ENCODE measurements around the gene SLC24A3.

Gene SLC24A3

DNA sequence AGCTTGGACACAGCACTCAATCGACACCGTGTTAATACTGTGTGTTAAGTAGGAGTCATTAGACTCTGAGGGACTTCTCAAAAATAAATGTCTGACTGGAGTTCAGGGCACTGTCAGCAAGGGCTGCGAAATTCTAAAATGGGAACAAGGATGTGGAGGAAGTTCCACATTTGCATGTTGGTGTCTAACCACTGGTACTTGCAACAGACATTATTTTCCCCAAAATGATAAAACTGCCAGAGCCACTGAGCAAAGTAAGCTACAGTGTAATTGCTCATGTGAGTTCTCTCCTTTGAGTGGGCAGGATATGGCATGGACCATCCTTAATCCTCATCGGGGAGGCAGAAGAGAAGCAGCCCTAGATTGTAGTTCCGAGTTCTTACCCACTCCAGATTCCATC is 215.9 kb downstream of the SLC24A3 start:
- no peak for DNase-seq (ENCODE audit: low spot score)

DNA sequence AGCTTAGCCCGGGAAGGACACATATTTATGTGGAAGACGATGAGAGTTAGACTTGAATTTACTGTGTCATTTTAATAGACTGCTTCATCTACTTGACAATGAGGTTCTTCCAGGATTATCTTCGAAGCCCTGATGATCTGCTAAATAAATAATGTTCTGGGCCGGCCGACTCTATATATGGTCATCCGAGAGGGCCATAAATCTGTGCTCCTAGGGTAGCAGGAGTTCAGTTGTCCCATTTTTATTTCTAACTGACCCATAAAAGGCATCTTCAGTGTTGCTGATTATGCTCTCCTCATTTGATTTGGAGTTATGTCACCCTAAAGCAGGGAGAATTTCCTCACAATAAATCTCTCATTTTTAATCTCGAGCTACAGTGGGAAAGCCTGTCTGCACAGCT is 217.1 kb downstream of the SLC24A3 start:
- DNase-seq (ENCODE audit: low spot score), result no peak

GRCh38 chr20:19430641-19431315 is 218.3 kb downstream of the SLC24A3 start:
- no peak for DNase-seq (ENCODE audit: low spot score)

GRCh38 chr20:19431316-19431700 is 218.9 kb downstream of the SLC24A3 start:
- DNase-seq (ENCODE audit: low spot score), result no peak

- no peak for DNase-seq (ENCODE audit: low spot score)
Observed at GRCh38 chr20:19431906-19432305, 219.5 kb downstream of the SLC24A3 start.

DNA sequence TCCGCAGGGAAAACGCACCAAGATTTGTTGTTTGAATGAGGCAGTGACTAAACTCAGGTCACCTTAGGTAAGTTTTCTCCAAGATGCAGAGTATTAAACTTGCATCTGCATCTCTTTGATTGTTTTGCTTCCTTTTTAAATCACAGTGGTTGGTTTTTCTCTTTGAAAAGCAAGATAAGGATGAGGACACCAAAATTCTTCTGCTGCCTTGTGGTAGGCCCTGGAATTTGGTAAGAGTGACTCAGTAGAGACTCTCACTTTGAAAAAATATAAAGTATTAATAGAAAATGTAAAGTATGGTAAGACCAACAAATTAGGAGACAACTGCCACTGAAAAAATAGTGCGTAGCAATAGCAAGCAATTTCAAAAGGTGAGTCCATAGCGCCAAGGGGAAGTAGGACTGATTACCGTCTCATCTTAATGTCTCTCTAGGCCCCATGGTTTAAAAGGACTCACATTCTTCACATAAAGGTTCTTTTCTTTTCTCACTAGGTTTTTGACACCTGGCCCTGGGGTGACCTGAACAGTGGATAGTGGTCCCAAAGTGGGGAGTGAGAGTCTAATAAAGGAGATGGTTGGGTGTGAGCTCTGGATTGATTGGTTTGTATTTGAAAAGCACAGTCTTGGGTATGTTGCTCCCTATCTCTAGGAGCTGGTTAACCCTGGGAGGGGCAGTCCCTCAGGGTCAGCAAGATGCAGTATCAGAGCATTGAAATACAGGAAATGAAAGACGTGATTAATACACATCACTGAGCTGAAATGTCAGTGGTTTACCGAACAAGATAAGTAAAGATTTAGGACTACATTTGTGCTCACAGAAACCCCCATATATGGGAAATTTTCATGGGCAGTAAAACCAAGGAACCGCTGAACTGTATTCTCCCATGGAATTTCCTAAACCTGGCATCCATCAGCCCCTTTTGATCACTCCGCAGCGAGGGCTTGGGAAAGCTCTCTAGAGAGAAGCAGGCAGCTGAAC is 221.2 kb downstream of the SLC24A3 start:
- DNase-seq (ENCODE audit: low spot score), result no peak

- no peak for DNase-seq (ENCODE audit: low spot score)
Observed at GRCh38 chr20:19435316-19435715, 222.9 kb downstream of the SLC24A3 start.

DNA sequence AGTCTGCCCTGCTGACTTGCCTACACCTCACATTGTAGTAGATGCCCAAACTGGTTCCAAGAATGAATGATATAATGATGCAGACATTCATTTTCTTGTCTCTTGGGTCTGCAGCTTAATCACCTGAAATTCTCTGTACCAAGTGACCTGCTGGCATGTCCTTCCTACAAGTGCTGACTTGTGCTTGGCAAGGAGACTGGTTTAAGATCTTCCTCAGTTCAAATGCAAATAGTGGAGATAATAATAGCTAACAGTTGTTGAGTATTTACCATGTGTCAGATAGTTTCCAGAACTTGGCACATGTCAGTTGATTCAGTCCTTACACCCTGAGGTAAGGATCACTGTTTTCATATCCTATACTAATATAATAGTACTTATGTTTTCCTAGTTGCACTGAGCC is 223.4 kb downstream of the SLC24A3 start:
- DNase-seq (ENCODE audit: low spot score), result no peak

DNA sequence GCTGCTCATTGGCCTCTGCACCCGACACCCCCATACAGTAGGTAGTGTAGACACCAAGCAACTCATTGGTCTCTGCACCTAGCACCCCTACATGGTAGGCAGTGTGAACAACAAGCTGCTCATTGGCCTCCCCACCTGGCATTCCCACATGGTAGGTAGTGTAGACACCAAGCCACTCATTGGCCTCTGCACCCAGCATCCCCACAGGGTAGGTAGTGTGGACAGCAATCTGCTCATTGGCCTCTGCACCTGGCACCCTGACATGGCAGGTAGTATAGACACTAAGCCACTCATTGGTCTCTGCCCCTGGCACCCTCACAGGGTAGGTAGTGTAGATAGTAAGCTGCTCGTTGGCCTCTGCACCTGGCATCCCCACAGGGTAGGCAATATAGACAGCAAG is 226.0 kb downstream of the SLC24A3 start:
- no peak for DNase-seq (ENCODE audit: low spot score)

DNA sequence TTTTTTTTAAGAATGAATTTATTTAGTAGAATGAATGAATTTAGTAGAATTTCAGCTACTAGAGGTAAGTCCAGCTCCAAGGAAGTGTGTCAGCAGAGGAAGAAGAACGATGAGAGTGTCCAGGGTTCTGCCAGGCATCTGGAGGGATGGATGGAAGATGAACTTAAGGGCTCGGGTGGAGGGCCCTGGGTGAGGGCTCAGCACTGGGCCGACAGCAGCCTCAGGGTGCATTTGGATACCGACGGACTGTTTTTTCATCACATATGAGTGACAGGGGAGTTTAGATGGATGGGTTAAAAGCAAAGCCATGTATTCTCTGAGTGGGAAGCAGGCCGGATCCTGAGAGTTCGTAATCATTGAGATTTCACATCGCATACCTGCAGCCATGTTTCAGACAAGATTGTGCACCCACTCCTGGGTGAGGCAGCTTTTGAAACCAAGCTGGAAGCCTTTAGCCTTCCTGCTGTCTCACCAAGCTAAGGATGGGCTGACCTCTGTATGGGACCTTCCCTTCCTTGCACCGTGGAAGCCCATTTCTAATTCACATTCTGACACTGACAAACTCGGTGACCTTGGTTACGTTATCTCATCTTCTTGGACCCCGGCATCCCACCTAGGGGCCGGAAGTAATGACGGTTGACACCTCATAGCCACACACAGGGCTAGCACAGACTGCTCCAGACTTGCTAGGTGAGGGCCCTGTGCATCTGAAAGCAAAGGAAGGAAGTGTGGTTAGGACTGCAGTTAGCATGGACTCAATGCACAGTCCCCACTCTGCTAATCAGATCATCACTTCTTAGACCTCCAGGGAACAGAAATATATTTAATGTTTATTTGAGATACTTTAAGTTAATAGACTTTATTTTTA is 228.5 kb downstream of the SLC24A3 start:
- DNase-seq (ENCODE audit: low spot score), result no peak

DNA sequence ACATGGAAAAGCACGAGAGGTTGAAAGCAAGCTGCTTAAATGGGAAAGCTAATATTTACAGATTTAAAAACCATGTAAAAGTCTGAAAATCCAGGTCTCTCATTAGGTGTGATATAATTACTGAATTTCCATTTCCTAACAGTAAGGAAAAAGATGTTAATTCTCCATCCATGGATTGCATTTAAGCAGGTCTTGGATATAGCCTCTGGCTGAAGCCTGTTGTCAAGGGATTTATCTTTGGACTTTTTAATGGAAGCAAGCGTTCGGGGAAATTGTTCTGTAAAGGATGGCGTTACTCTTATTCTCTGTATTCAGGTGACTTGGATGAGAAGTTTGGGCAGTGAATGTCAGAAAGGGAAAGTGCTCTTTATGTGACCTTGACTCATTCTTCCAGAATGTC is 233.8 kb downstream of the SLC24A3 start:
- DNase-seq (ENCODE audit: low spot score), result no peak

GRCh38 chr20:19448632-19449031 is 236.2 kb downstream of the SLC24A3 start:
- DNase-seq (ENCODE audit: low spot score), result no peak

DNA sequence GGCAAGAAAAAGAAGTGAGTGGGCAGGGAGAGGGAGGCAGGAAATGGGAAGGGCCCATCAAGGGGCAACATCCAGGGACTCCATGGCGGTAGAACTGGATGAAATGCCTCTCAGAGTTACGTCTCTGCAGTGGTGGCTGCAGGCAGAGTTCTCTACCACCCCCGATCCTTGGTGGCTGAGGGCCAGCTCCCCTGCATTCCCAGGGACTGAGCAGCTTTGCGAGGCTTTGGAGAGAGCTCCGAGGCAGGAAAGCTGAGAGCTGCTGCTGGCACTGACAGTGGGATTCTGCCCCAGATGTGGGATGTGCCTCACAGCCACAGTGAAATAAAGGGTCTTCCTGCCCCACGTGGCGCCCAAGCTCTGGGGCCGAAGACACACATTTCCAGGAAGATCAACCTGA is 236.6 kb downstream of the SLC24A3 start:
- no peak for DNase-seq (ENCODE audit: low spot score)

DNA sequence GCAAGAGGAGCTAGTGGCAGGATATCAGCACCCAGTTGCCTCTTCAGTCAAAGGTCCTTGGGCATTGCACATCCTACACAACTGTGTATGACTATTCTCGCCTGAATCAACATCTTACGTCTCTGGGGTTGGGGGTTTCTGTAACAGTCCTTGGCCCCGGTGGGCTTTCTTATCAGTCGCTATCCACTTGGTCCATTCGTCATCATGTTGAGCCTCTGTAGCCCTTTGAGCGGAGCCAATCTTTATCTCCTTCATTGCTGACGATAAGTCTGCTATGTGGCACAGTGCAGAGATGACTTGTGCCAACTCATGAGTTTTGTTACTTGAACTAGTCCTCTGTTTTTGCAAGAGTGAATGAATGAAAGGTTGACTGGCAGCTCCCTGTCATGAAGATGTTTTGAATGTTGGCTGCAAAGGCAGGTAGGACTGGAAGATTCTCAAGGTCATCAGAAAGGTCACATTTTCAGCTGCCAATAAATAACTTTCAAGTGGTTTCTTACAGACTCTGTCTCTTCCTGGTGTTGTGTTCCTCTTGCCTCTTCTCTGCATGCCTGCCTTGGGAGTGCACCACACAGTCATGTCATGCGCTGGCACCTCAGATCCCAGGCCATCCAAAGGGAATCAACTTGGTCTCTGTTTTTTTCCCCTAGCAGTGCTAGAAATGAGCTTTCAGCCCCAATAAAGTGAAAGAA is 238.9 kb downstream of the SLC24A3 start:
- no peak for DNase-seq (ENCODE audit: low spot score)

- DNase-seq (ENCODE audit: low spot score), result no peak
Observed at GRCh38 chr20:19451923-19452295, 239.5 kb downstream of the SLC24A3 start.

- DNase-seq (ENCODE audit: low spot score), result no peak
Observed at GRCh38 chr20:19453410-19453809, 241.0 kb downstream of the SLC24A3 start.

- no peak for DNase-seq (ENCODE audit: low spot score)
Observed at GRCh38 chr20:19453862-19454261, 241.4 kb downstream of the SLC24A3 start.

DNA sequence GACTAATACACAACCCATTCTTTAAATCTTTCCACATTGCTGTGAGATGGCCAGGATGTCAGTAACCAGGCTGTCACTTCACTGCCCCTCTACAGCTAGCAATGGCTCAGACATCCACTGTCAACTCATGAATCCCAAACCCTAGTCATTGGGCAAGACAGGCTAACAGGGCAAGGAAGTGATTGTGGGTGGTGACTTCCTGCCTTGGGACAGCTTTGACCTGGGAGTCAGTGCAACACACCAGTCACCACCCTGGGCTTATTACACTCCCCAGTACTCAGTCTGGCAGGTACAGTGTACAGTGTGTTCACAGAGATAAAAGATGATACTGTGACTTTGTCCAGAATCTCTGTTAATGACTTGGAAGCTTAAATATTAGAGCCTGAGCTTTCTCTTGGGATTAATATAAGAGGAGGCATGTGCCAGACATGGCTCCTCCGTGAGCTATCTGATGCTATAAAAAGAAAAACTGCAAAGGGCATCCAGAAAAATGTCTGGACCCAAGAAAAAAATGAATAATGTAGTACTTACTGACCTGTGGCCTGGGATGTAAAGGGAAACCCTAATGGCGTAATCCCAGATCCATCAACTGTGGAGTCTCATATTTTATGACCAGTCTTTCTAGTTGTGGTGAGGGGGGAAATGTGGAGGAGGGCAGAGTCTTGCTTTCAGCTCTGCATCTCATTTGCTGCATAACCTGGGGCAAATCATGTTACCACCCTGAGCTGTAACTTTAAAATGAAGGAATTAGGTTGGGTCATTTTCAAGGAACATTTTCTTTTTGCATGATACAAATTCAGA is 244.4 kb downstream of the SLC24A3 start:
- DNase-seq (ENCODE audit: low spot score), result no peak

- DNase-seq (ENCODE audit: low spot score), result no peak
Observed at GRCh38 chr20:19457611-19458010, 245.2 kb downstream of the SLC24A3 start.

- no peak for DNase-seq (ENCODE audit: low spot score)
Observed at GRCh38 chr20:19460386-19460785, 247.9 kb downstream of the SLC24A3 start.

DNA sequence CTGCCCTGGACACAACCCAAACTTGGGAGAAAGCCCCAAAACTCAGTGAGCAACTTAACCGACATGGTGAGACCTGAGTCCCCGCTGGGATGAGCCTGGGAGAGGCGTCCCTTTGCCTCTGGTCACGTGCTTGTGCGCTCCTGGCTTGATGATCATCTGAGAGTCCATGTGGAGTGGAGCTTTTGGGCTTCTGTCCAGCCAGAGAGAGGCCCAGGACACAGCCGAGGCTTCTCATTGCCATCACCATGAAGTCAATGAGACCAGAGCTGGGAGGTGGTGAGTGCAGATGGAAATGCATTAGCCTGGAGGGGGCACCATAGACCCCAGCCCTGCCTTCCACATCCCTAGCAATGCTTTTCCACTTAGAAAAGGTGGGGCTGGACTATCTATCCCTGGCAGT is 250.0 kb downstream of the SLC24A3 start:
- no peak for DNase-seq (ENCODE audit: low spot score)
